Measurements from ENCODE around the gene VTCN1. TPM values are rescaled to one million over a fixed set of nuclear protein-coding genes. Genes with fewer than 3 reads are reported as not detected.

Gene VTCN1
- total and polyA plus RNA-seq, 8 donors: 0.48 to 3.2 (median 0.65) TPM; not detected in 4

GRCh38 chr1:117210386-117210785 lies 341 bp downstream of the VTCN1 start:
- peaks cover 0 to 20% (median 8%) of the 10 kb centered on the region in 4 donors for H3K4me1 ChIP-seq
- peak overlapping the region in 3 of 5 donors; percentile 46 to 70 (median 67) for H3K27ac ChIP-seq
- TF ChIP-seq POLR2A (IDR thresholded peaks at IDR 0.05): no peak
- intact Hi-C loops (cut with DNase I; ENCODE audit: low total_unique reads): no loop called here
- peaks cover 0 to 4% (median 0%) of the 10 kb centered on the region in 3 donors for H3K27me3 ChIP-seq
- H3K4me3 ChIP-seq: no peak overlapping the region
- H3K36me3 ChIP-seq: no peaks in the 10 kb centered on the region
- no peak for DNase-seq
- H3K9me3 ChIP-seq: no peaks in the 10 kb centered on the region
- 60 to 95% (median 93%) methylated on average over 1 to 4 of the region's 4 CpGs for WGBS, 5 donors

- no peak overlapping the region for H3K4me3 ChIP-seq
Measured at GRCh38 chr1:117209094-117209493, 1.6 kb downstream of the VTCN1 start.

GRCh38 chr1:117208580-117208979 lies 2.1 kb downstream of the VTCN1 start:
- peaks cover 0 to 4% (median 0%) of the 10 kb centered on the region in 3 donors for H3K27me3 ChIP-seq
- peaks cover 0 to 20% (median 8%) of the 10 kb centered on the region in 4 donors for H3K4me1 ChIP-seq
- DNase-seq: no peak
- no peaks in the 10 kb centered on the region for H3K9me3 ChIP-seq
- H3K4me3 ChIP-seq: no peak overlapping the region
- no peak for TF ChIP-seq POLR2A (IDR thresholded peaks at IDR 0.05)
- no peaks in the 10 kb centered on the region for H3K36me3 ChIP-seq
- WGBS, 5 donors: 78 to 93% (median 86%) methylated on average over 3 of the region's 3 CpGs
- H3K27ac ChIP-seq: no peak overlapping the region
- intact Hi-C loops (cut with DNase I; ENCODE audit: low total_unique reads): no loop called here

More at GRCh38 chr1:117209094-117209493, 1.6 kb downstream of the VTCN1 start:
- Histone ChIP-seq H3K36me3 (no peaks in the 10 kb centered on the region), H3K27me3 (peaks cover 0 to 4% (median 0%) of the 10 kb centered on the region in 3 donors), H3K9me3 (no peaks in the 10 kb centered on the region), H3K27ac (no peak overlapping the region), H3K4me1 (peaks cover 0 to 20% (median 8%) of the 10 kb centered on the region in 4 donors)
- TF ChIP-seq EP300 (IDR thresholded peaks at IDR 0.05) (no peak), POLR2AphosphoS5 (IDR thresholded peaks at IDR 0.05) (no peak), POLR2A (IDR thresholded peaks at IDR 0.05) (no peak), CTCF (IDR thresholded peaks at IDR 0.05) (no peak)
- 46 to 69% (median 53%) methylated on average over 3 of the region's 3 CpGs for WGBS, 5 donors
- peak in 1 of 2 donors; percentile 73 for DNase-seq
- intact Hi-C loops (cut with DNase I; ENCODE audit: low total_unique reads): no loop called here

- 69 to 84% (median 80%) methylated on average over 2 of the region's 2 CpGs for WGBS, 5 donors
- no peak overlapping the region for H3K4me3 ChIP-seq
- TF ChIP-seq EP300 (IDR thresholded peaks at IDR 0.05) (no peak), CTCF (IDR thresholded peaks at IDR 0.05) (no peak), POLR2A (IDR thresholded peaks at IDR 0.05) (no peak), POLR2AphosphoS5 (IDR thresholded peaks at IDR 0.05) (no peak)
- H3K27me3 ChIP-seq: peaks cover 0 to 4% (median 0%) of the 10 kb centered on the region in 3 donors
- intact Hi-C loops (cut with DNase I; ENCODE audit: low total_unique reads): no loop called here
- H3K27ac ChIP-seq: no peak overlapping the region
- no peaks in the 10 kb centered on the region for H3K36me3 ChIP-seq
- no peak for DNase-seq
- H3K9me3 ChIP-seq: no peaks in the 10 kb centered on the region
- H3K4me1 ChIP-seq: peaks cover 0 to 10% (median 4%) of the 10 kb centered on the region in 4 donors
Measured at GRCh38 chr1:117205368-117205767, 5.4 kb downstream of the VTCN1 start.

DNA sequence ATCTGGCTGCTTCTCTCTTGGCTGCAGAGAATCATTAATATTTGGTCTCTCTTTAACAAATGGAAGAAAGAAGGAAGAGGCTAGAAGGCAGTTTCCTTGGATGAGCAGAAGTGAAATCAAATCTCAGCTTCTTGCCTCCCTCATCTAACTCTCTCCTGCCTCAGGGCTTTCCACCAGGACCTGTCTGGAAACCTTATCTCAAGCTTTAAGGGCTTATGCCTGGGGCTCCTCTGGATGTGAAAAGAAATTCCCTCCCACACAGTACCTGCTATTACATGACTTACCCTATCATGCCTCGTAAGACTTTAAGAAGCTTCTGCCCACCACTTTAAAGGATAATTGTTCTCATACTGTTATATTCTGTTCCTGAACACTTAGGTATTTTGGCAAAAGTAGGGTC lies 8.9 kb downstream of the VTCN1 start:
- 69 to 83% (median 75%) methylated on average over 1 of the region's 1 CpG for WGBS, 5 donors
- DNase-seq: no peak

More for the DNA sequence above, 8.9 kb downstream of the VTCN1 start:
- H3K4me1 ChIP-seq: no peaks in the 10 kb centered on the region
- intact Hi-C loops (cut with DNase I; ENCODE audit: low total_unique reads): no loop called here
- H3K36me3 ChIP-seq: no peaks in the 10 kb centered on the region
- TF ChIP-seq CTCF (IDR thresholded peaks at IDR 0.05): no peak
- TF ChIP-seq POLR2AphosphoS5 (IDR thresholded peaks at IDR 0.05): no peak
- TF ChIP-seq POLR2A (IDR thresholded peaks at IDR 0.05): no peak
- no peak for TF ChIP-seq EP300 (IDR thresholded peaks at IDR 0.05)
- H3K27me3 ChIP-seq: peaks cover 0 to 4% (median 0%) of the 10 kb centered on the region in 3 donors
- no peak overlapping the region for H3K4me3 ChIP-seq
- no peaks in the 10 kb centered on the region for H3K9me3 ChIP-seq
- no peak overlapping the region for H3K27ac ChIP-seq
